ENCODE results near the gene MRPS7.
"Not testable (repeated sequence)": the region's sequence is repeated elsewhere in the genome, so short reads cannot be mapped to it uniquely, and the experiment has no call there.

Gene MRPS7

DNA sequence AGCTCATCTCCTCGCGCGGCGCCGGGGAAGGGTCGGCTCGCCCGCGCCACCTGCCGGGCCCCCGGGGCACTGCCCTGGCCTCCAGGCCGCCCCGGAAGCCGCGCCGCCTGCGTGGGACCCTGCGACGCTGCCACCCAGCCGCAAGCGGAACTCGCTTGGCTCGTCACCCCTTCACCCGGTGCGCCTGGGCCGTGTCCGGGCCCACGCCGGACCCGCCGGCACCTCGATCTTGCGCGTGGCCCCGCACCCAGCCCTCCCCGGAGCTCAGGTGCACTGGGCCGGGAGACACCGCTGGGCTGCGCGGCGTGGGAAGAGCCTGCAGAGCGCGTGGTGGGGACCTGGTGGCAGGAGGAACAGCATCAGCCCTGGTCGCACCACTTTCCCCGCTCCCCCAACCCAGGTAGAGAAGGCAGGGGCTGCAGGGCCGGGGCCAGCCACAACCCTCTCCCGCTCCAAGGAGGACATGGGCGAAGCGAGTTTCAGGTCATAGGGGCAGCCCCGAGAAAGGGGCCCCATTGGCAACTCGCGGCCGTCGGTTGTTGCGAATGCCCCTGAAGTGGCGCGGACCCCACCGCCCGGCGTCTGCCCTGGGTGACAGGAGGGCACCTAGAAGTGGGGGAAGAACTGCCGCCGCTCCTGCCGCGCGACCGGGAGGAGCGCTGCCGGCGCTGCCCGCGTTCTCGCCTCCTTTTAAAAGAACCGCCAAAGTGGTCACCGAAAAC, 9.7 kb downstream of the MRPS7 start:
- peak; percentile 94 for DNase-seq (ENCODE audit: low spot score)

DNA sequence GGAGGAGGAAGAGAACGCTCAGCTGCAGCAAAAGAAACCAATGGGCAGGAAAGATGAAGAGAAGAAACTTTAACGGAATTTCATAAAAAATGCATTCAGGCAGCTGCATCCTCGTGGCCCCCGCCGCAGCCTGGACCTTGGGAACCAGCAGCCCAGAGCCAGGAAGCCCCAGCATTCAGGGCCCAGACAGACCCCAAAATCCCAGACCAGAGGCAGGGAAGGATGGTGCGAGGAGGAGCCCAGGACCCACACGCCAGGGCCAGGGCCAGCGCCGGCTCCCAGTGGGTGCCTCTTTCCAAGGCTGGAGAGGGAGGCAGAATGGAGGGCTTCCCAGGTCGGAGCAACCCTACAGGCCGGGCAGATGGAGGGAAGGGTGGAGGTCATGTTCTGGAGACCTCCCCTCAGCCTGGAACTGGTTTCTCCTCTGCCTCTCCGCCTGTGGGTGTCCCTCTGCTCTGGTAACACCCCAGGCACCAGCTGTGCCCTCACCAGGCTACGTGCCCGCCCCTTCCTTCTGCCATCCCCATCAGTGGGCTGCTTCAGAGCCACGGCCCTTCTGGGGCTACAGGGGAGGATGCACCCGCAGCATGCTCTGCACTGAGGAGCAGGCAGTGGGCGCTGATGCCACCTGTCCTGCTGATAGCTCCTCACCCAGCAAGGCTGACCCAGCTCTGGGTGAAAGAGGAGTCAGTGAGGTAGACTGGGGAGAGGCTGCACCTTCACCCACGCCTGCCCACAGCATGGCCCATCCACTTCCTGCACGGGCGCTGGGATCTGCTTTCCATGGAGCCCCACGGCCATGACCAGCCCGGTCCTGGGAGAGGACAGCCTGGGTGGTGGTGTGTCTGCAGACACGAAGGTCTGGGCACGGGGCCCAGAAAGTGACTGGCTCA, 10.5 kb downstream of the MRPS7 start:
- DNase-seq (ENCODE audit: low spot score) = no peak

DNA sequence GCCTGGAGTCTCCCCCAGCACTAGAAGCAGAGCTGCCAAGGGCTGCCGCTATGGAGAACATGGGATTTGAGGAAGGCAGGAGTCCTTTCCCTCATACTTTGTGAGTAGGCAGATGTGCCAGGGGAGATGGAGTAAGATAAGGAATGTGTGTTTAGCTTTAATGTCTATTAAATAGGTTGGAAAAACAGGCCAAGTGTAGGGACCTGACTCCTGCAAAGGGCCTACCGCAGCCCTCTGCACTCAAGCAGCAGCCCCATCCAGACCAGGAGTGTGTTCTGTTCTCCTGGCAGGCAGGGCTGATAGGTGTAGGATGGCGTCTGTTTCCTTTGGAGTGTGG, 11.1 kb downstream of the MRPS7 start:
- no peak for DNase-seq (ENCODE audit: low spot score)

DNA sequence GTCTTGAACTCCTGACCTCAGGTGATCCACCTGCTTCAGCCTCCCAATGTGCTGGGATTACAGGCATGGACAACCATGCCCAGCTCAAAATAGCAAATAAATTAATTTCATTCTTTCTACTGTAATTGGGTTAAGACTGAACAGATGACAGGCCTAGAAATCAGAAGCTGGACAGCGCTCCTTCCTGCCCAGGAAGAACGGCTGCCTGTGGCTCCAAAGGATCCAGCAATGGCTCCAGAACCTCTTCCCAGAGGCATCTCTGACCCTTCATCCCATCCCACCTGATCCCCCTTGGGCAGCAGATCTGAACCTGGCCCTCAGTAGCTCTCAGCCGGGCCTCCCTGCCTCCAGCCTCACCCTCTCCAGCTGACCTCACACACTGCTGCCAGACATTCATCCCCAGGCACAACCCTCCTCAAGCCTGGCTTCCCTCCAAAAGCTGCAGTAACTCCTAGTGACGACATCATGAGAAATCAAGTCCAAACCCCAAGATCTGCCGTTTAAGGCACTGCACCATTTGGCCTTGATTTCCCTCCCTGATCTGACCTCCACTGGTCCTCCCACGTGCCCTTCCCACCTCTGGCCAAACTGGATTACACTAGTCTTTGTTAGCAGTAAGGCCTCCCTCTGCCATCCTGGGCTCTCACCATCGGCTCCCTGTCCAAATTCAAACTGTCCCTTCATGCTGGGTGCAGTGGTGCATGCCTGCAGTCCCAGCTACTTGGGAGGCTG, 12.5 kb downstream of the MRPS7 start:
- DNase-seq (ENCODE audit: low spot score) = no peak

DNA sequence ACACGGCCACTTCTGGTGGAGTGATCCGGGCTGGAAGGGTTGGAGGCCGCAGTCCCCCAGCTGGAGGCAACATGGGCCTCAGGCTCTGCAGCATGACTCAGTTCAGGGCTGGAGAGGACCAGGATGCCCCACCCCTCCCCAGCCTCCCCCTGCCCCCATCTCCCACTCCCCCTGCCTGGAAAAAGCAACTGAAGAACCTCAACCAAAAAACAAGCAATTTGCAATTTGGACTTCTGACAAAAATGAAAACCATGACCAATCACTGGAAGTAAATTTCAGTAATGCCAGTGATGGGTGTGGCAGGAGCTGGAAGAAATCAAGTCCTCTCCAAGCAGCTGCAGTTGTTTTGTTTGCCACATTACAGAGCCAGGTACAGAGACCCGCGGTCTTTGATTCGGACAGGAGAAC, 16.0 kb downstream of the MRPS7 start:
- DNase-seq (ENCODE audit: low spot score) = no peak

DNA sequence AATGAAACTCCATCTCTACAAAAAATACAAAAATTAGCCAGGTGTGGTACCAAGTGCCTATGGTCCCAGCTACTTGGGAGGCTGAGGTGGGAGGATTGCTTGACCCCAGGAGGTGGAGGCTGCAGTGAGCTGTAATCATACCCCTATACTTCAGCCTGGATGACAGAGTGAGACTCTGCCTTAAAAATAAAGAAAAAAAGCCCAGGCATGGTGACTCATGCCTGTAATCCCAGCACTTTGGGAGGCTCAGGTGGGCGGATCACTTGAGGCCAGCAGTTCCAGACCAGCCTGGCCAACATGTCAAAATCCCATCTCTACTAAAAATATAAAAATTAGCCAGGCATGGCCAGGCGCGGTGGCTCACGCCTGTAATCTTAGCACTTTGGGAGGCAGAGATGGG, 18.5 kb downstream of the MRPS7 start:
- DNase-seq (ENCODE audit: low spot score) = not testable (repeated sequence)

DNA sequence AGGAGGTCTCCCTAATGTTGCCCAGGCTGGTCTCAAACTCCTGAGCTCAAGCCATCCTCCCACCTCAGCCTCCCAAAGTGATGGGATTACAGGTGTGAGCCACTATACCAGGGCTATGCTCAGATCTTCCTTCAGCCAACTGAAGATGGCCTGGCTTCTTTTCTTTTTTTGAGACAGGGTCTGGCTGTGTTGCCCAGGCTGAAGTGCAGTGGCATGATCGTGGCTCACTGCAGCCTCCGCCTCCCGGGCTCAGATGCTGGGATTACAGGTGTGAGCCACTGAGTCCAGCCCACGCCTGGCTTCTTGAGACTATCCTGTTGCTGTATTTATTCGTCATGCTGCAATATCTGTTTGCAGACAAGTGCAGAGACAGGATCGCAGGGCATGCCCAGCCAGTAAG, 23.4 kb downstream of the MRPS7 start:
- no peak for DNase-seq (ENCODE audit: low spot score)

DNA sequence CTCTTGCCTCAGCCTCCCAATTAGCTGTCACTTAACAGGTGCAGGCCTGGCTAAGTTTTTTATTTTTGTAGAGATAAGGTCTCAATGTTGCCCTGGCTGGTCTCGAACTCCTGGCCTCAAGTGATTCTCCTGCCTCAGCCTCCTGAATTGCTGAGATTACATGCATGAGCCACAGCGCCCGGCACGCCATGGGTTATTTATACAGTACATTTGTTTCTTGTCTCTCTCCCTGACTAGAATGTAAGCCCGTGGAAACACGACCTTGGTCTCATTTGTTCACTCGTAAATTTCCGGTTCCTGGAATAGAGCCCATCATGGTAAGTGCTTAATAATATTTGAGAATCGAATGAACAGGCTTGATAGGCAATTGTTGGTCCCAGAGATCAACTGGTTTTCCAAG, 25.5 kb downstream of the MRPS7 start:
- no peak for DNase-seq (ENCODE audit: low spot score)

DNA sequence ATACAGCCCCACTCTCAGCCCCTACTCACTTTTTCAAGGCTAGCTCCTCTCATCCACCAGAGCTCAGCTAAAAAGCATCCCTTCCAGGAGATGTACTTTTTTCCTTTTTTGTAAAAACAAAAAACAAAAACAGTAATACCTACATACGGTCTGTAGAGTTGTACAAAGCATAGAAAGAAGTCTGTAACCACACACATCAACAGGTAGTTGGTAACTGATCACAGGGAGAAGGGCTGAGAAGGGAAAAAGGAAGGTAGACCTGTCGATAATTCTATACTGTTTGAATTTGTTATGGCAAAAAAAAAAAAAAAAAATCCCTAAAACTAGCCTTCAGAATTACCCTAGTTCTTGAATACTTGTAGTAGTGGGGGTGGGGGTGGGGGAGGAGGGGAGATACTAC, 26.7 kb downstream of the MRPS7 start:
- no peak for DNase-seq (ENCODE audit: low spot score)

DNA sequence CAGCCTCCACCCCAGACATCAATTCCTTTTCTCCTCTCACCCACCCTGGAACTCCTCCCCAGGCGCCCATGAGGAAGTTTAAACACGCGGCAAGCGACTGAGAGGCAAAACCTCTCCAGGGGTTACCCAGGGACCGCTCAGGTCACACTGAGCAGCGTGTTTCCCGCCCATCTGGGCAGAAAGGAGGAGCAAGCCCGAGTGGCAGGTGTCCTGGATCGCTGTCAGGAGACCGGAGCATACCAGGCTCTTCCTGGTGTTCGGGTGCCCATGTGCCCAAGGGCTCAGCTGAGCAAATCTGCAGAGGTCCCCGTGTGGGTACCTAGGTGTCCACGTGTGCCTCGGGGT, 27.1 kb downstream of the MRPS7 start:
- no peak for DNase-seq (ENCODE audit: low spot score)

DNA sequence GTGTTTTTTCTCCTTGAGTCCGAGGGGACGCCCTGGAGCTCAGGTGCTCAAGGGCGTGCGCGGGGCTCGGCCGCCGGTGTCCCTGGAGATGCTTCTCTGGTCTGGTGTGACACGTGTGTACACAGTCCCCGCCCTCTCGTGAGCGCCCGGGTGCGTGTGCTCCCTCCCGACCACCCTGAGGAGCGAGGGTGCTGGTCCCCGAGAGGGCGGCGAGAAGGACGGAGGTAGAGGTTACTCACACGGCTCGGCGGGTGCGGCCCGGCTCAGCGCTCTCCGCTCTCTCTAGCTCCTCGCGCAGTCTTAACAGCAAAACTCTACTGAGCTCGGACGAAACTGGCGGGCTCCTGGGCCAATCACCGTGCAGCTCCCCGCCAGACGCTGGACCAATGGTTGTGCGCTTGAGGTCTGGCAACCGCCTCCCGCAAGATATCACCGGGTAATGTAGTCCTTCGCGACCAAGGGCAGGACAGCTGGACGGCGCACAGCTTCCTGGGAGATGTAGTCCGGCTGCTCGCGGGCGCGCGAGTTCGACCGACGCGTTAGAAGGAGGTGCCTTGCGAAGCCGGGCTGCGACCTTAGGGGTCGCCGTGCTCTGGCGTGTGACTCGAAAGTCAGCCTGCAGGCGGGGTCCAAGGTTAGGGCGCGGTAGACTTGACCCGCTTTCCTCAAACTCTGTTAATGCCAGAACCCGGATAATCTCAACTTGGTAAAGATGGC, 27.6 kb downstream of the MRPS7 start, which contains the start of gene SLC25A19:
Gene SLC25A19 (minus strand): TSS at position 319 of the 717 bp plus-strand sequence. CDS start 2,669 bp downstream, outside the sequence.
- peak; percentile 98 for DNase-seq (ENCODE audit: low spot score)

DNA sequence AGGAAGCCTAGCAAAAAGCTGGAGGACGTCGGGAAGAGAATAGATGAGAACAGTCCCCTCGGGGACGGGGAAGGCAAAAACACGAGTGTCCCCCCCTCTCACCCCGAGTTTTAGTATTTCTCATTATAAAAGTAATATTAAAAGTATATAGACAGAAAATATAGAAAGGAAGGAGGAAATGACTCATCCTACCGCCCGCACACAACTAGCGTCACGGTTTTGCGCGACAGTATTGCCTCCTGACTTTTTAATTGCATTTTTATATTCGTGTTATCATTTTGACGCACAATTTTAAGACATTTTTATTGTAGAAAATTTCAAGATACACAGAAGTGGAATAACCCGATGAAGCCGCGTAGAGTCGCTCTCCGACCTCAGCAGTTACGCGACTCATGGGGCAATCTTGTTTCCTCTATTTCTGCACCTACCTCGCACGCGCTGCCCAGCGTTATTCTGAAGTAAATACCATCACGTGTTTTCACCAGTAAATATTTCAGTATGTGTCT, 28.2 kb downstream of the MRPS7 start:
- DNase-seq (ENCODE audit: low spot score) = no peak

DNA sequence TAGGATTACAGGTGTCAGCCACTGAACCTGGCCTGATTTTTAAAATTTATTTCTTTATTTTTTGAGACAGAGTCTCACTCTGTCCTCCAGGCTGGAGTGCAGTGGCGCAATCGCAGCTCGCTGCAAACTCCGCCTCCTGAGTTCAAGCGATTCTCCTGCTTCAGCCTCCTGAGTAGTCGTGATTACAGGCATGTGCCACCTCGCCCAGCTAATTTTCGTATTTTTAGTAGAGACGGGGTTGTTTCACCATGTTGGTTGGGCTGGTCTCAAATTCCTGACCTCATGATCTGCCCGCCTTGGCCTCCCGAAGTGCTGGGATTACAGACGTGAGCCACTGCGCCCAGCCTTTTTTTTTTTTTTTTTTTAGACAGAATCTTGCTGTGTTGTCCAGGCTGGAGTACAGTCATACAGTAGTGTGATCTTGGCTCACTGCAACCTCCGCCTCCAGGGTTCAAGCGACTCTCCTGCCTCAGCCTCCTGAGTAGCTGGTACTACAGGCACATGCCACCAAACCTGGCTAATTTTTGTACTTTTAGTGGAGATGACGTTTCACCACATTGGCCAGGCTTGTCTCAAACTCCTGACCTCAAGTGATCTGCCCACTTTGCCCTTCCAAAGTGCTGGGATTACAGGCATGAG, 31.2 kb downstream of the MRPS7 start:
- not testable (repeated sequence) for DNase-seq (ENCODE audit: low spot score)

DNA sequence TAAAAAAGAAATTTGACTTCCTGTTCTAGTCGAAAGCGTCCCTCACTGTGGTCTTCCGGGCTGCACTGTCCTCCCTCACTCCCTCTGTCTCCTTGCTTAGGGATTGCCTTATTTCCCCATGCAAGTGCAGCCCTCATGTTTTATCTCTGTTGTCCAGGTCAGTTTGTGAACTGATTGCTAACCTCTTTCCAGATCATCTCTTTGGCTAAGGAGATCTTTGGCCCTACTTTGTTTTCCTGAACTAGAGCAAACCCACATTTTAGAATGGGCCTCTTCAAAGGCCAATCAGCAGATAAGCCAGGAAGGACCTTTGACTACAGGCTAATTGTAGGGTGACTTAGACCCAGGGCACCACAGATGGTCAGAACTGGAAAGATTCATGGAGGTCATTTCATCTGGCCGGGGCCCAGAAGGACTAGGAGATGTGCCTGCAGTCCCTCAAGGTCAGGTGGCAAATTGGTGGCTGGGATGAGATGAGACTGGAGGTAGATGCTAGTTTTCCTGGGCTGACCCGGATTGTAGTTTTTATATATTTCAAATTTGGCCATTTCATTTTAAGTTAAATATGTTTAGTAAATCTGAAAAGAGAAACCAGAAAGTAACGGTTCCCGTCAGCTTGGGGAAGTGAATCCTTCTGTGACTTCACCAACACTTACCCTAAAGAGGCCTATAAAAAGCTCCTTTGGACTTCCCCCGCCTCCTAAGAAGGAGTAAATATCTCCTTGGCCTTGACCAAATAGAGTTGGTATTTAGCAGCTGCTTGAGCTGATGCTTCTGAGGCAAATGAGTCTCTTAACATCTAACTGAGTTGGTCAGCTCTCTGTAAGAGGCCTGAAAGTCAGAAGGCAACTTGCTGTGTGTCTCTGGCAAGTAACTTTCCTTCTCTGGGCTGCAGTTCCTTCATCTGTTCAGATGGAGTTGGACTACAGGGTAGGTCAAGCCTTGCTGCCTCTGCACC, 33.8 kb downstream of the MRPS7 start:
- peak; percentile 45 for DNase-seq (ENCODE audit: low spot score)

DNA sequence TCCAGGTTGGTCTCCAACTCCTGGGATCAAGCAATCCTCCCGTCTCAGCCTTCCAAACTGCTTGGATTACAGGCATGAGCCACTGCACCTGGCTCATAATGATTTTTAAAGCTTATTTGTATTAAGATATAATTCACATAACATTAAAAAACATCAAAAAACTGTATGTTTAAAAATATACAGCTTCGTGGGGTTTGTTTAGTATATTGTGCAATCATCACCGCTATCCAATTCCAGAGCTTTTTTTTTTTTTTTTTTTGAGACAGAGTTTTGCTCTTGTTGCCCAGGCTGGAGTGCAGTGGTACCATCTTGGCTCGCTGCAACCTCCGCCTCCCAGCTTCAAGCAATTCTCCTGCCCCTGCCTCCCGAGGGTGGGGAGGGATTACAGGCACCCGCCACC, 38.6 kb downstream of the MRPS7 start:
- no peak for DNase-seq (ENCODE audit: low spot score)

DNA sequence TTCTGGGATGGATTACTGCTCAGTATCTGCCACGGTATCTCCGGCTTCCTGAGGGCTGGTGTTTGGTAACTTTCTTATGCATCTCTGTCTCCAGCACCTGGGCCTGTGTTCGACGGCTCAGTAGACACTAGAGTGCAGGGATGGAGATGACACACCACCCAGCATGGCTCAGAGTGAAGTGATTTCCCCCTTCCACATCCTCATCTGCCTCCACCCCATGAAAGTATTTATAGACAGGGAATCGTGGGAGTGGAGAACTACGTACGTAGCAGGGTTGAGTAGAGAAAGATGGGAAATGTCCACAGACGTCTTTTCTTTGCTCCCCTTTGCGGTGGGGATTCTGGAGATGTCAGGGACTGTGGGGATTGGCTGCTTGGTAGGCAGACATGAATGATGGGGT, 39.4 kb downstream of the MRPS7 start:
- DNase-seq (ENCODE audit: low spot score) = no peak

DNA sequence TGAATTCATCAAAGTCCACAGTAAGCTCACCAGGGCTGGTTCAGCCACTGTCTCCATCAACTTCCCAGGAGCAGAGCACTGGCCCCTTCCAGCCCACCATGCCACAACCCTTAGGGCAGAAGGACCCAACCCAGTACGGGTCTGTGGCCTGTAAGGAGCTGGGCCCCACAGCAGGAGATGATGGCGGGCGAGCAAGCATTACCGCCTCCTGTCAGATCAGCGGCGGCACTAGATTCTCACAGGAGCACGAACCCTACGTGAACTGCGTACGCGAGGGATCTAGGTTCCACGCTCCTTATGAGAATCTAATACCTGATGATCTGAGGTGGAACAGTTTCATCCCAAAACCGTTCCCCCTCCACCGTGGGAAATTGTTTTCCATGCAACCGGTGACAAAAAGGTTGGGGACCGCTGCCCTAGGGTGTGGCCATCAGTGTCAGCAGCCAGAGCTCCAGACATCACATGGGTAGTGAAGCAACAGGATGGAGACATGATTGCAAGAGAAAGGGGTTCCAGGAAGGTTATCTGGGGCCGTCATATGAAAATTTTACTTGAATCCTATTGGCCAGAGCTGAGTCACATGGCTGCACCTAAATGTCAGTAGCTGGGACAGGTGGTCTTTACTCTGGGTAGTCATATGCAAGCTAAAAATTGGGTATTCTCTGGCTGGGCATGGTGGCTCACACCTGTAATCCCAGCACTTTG, 40.0 kb downstream of the MRPS7 start:
- no peak for DNase-seq (ENCODE audit: low spot score)

DNA sequence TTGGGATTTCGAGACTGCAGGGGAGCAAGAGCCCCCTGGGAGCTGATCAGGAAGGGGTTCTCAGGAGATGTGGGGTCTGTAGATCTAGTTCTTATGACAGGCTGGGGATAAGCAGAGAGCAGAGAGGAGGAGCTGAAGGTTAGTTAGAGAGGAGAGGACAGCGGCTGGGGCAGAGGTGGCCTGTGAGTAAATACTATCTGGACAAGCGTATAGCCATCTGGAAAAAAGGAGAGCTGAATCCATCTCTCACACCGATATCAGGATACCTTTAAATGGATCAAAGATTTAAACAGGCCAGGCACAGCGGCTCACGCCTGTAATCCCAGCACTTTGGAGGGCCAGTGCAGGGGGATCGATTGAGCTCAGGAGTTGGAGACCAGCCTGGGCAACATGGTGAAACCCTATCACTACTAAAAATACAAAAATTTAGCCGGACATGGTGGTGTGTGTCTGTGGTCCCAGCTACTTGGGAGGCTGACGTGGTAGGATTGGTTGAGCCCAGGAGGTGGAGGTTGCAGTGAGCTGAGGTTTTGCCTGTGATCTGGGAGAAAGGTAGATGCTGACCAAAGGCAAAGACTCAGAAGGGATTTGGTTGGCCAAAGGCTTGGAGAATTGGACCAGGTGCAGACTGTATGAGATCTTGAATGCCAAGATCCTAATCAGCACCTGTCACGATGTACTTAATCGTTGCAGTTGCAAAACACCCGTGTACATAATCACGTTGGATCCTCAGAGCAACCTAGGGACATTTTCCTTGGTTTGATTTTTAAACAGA, 46.5 kb downstream of the MRPS7 start:
- no peak for DNase-seq (ENCODE audit: low spot score)

Data from HuH-7 (cell line).